H1 (cell line): Measurements from ENCODE around the gene PTK6. TPM values are rescaled to one million over a fixed set of nuclear protein-coding genes. Genes with fewer than 3 reads are reported as not detected.

ENCODE experiments used
- SUZ12 ChIP-seq: fragments of 200-600 bp; sonication (generic); IDR thresholded peaks from 2 replicates; pipeline ENCODE4 v1.6.1; 2012; ENCODE audit warnings: mild to moderate bottlenecking, inconsistent platforms, low read length, moderate library complexity, mixed read lengths
- polyA plus RNA-seq, 7 experiments: library from polyadenylated mRNA; depleted of rRNA in 3 of 7; stranded (reverse) in 5 of 7; unstranded in 2 of 7; fragments of >200 nt in 5 of 7; fragments of 200-250 nt in 2 of 7; gene quantifications; 1 replicate in 5 of 7; 2 replicates in 1 of 7; 4 replicates in 1 of 7; pipeline versions ENCODE4 v1.2.1 to v1.2.3, GENCODE V29; 2011 to 2013; ENCODE audit warnings: missing spikeins in 2 of 7, mixed read lengths in 2 of 7
- total RNA-seq: library from RNA; stranded (reverse); fragmentation: NEBNext Ultra II Directional; extraction: Animal tissue kit (Norgen Biotek cat#: 25700); gene quantifications from 2 replicates; pipeline ENCODE4 v1.2.1, GENCODE V29; 2021

The PTK6 gene
- total and polyA plus RNA-seq, 2 of the 8 experiments (the other 6 are each of a cell fraction or from before 2014, with no cell fraction given): 0.12 to 0.19 TPM

GRCh38 chr20:63548542-63548941 is 11.4 kb upstream of the PTK6 start (continued):
- no peak for TF ChIP-seq SUZ12
